C4-2B (cell line): ENCODE results near the gene LMCD1.

Experiments used
- CTCF ChIP-seq: fragments of 450-650 bp; conservative IDR thresholded peaks from 2 replicates; pipeline ENCODE4 v1.5.1; 2017; ENCODE audit warnings: mild to moderate bottlenecking
- ZFX ChIP-seq: fragments of 450-650 bp; IDR thresholded peaks from 2 replicates; pipeline ENCODE4 v1.6.1; 2017

- TF ChIP-seq CTCF (no peak), ZFX (no peak)
Observed at GRCh38 chr3:8576841-8577571, 75.4 kb downstream of the LMCD1 start.
